ENCODE data around the gene ERVMER34-1.
A peak's percentile ranks its signal among the peaks of the same experiment; 100 is the strongest.

The ERVMER34-1 gene

GRCh38 chr4:52750819-52751486 is at the start of gene ERVMER34-1:
ERVMER34-1 (minus strand) TSS chr4:52751425; CDS start chr4:52745520, 5,905 bp downstream.
- DNase-seq (ENCODE audit: low read depth in 2 of 2) = no peak

- DNase-seq (ENCODE audit: low read depth in 2 of 2) = no peak
Measured at GRCh38 chr4:52799813-52800212, 48.6 kb upstream of the ERVMER34-1 start.

GRCh38 chr4:52795533-52795932 is 44.3 kb upstream of the ERVMER34-1 start:
- DNase-seq (ENCODE audit: low read depth in 2 of 2) = no peak

GRCh38 chr4:52791936-52792335 is 40.7 kb upstream of the ERVMER34-1 start:
- DNase-seq (ENCODE audit: low read depth in 2 of 2) = no peak

- no peak for DNase-seq (ENCODE audit: low read depth in 2 of 2)
Measured at GRCh38 chr4:52789774-52790173, 38.5 kb upstream of the ERVMER34-1 start.

- no peak for DNase-seq (ENCODE audit: low read depth in 2 of 2)
Measured at GRCh38 chr4:52788806-52789205, 37.6 kb upstream of the ERVMER34-1 start.

GRCh38 chr4:52783069-52783468 is 31.8 kb upstream of the ERVMER34-1 start:
- no peak for DNase-seq (ENCODE audit: low read depth in 2 of 2)

- DNase-seq (ENCODE audit: low read depth in 2 of 2) = no peak
Measured at GRCh38 chr4:52780617-52781354, 29.6 kb upstream of the ERVMER34-1 start.

GRCh38 chr4:52780206-52780605 is 29.0 kb upstream of the ERVMER34-1 start:
- no peak for DNase-seq (ENCODE audit: low read depth in 2 of 2)

- DNase-seq (ENCODE audit: low read depth in 2 of 2) = no peak
Measured at GRCh38 chr4:52760256-52760655, 9.0 kb upstream of the ERVMER34-1 start.

- DNase-seq (ENCODE audit: low read depth in 2 of 2) = no peak
Measured at GRCh38 chr4:52755426-52755825, 4.2 kb upstream of the ERVMER34-1 start.

- DNase-seq (ENCODE audit: low read depth in 2 of 2) = no peak
Measured at GRCh38 chr4:52752936-52753335, 1.7 kb upstream of the ERVMER34-1 start.

- no peak for DNase-seq (ENCODE audit: low read depth in 2 of 2)
Measured at GRCh38 chr4:52751487-52751911, 274 bp upstream of the ERVMER34-1 start.

GRCh38 chr4:52750213-52750612 is 1.0 kb downstream of the ERVMER34-1 start:
- DNase-seq (ENCODE audit: low read depth in 2 of 2) = no peak

GRCh38 chr4:52748432-52748831 is 2.8 kb downstream of the ERVMER34-1 start:
- DNase-seq (ENCODE audit: low read depth in 2 of 2) = no peak

- DNase-seq (ENCODE audit: low read depth in 2 of 2) = no peak
Measured at GRCh38 chr4:52744588-52744987, 6.6 kb downstream of the ERVMER34-1 start.

- no peak for DNase-seq (ENCODE audit: low read depth in 2 of 2)
Measured at GRCh38 chr4:52743444-52744019, 7.7 kb downstream of the ERVMER34-1 start.

- DNase-seq (ENCODE audit: low read depth in 2 of 2) = no peak
Measured at GRCh38 chr4:52729586-52729985, 21.6 kb downstream of the ERVMER34-1 start.

GRCh38 chr4:52728691-52729240 is 22.5 kb downstream of the ERVMER34-1 start:
- no peak for DNase-seq (ENCODE audit: low read depth in 2 of 2)

GRCh38 chr4:52726826-52727580 is 24.2 kb downstream of the ERVMER34-1 start:
- no peak for DNase-seq (ENCODE audit: low read depth in 2 of 2)

- DNase-seq (ENCODE audit: low read depth in 2 of 2) = peak; percentile 71 to 74
Measured at GRCh38 chr4:52721968-52722815, 29.0 kb downstream of the ERVMER34-1 start.
